ENCODE measurements around the gene PLOD2. TPM values are rescaled to one million over a fixed set of nuclear protein-coding genes. Genes with fewer than 3 reads are reported as not detected.

PLOD2 gene
- total and polyA plus RNA-seq, 9 of the 15 experiments (the other 6 are each of a cell fraction or from before 2014, with no cell fraction given): 0.18 to 1.5 (median 0.58) TPM

GRCh38 chr3:146131616-146132410, 29.2 kb downstream of the PLOD2 start (continued):
- no peak for TF ChIP-seq ZNF518B (CRISPR knock-in tag; IDR thresholded peaks at IDR 0.05)
- TF ChIP-seq WHSC1 (IDR thresholded peaks at IDR 0.05; ENCODE audit: low read length): no peak
- TF ChIP-seq E2F3 (CRISPR knock-in tag; IDR thresholded peaks at IDR 0.05): no peak
- TF ChIP-seq ID3 (CRISPR knock-in tag; IDR thresholded peaks at IDR 0.05): no peak
- no peak for TF ChIP-seq ID3 (tag; IDR thresholded peaks at IDR 0.05)
- no peak for TF ChIP-seq ZNF431 (CRISPR knock-in tag; IDR thresholded peaks at IDR 0.05)
- TF ChIP-seq NFE2 (IDR thresholded peaks at IDR 0.05; ENCODE audit: low read depth): no peak
- no peak for TF ChIP-seq TEAD4 (IDR thresholded peaks at IDR 0.05; ENCODE audit: low read length)
- TF ChIP-seq TEAD4 (CRISPR knock-in tag; IDR thresholded peaks at IDR 0.05; ENCODE audit: borderline replicate concordance): no peak
